Measurements from ENCODE around the gene BANF1. TPM values are rescaled to one million over a fixed set of nuclear protein-coding genes. Genes with fewer than 3 reads are reported as not detected.

BANF1 gene
- total and polyA plus RNA-seq, 2 of the 13 experiments (the other 11 are each of a cell fraction or from before 2014, with no cell fraction given) = 40.5 to 86.5 TPM

DNA sequence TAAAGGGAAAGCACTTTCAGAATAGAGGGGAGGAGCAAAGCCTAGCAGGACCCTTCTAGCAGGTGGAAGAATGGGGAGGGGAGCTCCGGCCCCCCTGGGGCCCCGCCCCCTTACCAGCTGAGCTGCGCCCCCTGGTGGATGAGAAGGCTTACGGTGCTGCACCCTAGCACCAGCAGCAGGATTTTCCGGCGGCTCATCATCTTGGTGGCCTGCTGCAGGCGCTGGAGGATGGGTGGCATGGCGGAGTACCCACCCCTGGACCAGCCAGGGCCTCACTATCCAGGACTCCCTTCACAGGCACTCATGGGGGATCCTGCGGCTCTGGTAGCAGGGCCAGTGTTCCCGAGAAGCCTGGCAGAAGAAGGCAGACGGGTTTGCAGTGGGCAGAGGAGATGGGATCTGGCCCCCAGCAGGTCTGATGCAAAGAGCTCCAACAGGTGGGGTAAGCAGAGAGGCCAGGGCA, 42.9 kb downstream of the BANF1 start (continued):
- TF ChIP-seq, protein P1, sequence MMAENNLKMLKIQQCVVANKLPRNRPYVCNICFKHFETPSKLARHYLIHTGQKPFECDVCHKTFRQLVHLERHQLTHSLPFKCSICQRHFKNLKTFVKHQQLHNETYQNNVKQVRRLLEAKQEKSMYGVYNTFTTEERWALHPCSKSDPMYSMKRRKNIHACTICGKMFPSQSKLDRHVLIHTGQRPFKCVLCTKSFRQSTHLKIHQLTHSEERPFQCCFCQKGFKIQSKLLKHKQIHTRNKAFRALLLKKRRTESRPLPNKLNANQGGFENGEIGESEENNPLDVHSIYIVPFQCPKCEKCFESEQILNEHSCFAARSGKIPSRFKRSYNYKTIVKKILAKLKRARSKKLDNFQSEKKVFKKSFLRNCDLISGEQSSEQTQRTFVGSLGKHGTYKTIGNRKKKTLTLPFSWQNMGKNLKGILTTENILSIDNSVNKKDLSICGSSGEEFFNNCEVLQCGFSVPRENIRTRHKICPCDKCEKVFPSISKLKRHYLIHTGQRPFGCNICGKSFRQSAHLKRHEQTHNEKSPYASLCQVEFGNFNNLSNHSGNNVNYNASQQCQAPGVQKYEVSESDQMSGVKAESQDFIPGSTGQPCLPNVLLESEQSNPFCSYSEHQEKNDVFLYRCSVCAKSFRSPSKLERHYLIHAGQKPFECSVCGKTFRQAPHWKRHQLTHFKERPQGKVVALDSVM (CRISPR knock-in tag; IDR thresholded peaks at IDR 0.05) = no peak
- TF ChIP-seq, protein P2, sequence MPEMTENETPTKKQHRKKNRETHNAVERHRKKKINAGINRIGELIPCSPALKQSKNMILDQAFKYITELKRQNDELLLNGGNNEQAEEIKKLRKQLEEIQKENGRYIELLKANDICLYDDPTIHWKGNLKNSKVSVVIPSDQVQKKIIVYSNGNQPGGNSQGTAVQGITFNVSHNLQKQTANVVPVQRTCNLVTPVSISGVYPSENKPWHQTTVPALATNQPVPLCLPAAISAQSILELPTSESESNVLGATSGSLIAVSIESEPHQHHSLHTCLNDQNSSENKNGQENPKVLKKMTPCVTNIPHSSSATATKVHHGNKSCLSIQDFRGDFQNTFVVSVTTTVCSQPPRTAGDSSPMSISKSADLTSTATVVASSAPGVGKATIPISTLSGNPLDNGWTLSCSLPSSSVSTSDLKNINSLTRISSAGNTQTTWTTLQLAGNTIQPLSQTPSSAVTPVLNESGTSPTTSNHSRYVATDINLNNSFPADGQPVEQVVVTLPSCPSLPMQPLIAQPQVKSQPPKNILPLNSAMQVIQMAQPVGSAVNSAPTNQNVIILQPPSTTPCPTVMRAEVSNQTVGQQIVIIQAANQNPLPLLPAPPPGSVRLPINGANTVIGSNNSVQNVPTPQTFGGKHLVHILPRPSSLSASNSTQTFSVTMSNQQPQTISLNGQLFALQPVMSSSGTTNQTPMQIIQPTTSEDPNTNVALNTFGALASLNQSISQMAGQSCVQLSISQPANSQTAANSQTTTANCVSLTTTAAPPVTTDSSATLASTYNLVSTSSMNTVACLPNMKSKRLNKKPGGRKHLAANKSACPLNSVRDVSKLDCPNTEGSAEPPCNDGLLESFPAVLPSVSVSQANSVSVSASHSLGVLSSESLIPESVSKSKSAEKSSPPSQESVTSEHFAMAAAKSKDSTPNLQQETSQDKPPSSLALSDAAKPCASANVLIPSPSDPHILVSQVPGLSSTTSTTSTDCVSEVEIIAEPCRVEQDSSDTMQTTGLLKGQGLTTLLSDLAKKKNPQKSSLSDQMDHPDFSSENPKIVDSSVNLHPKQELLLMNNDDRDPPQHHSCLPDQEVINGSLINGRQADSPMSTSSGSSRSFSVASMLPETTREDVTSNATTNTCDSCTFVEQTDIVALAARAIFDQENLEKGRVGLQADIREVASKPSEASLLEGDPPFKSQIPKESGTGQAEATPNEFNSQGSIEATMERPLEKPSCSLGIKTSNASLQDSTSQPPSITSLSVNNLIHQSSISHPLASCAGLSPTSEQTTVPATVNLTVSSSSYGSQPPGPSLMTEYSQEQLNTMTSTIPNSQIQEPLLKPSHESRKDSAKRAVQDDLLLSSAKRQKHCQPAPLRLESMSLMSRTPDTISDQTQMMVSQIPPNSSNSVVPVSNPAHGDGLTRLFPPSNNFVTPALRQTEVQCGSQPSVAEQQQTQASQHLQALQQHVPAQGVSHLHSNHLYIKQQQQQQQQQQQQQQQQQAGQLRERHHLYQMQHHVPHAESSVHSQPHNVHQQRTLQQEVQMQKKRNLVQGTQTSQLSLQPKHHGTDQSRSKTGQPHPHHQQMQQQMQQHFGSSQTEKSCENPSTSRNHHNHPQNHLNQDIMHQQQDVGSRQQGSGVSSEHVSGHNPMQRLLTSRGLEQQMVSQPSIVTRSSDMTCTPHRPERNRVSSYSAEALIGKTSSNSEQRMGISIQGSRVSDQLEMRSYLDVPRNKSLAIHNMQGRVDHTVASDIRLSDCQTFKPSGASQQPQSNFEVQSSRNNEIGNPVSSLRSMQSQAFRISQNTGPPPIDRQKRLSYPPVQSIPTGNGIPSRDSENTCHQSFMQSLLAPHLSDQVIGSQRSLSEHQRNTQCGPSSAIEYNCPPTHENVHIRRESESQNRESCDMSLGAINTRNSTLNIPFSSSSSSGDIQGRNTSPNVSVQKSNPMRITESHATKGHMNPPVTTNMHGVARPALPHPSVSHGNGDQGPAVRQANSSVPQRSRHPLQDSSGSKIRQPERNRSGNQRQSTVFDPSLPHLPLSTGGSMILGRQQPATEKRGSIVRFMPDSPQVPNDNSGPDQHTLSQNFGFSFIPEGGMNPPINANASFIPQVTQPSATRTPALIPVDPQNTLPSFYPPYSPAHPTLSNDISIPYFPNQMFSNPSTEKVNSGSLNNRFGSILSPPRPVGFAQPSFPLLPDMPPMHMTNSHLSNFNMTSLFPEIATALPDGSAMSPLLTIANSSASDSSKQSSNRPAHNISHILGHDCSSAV (CRISPR knock-in tag; IDR thresholded peaks at IDR 0.05; ENCODE audit: borderline replicate concordance) = no peak
- no peak for TF ChIP-seq ELF4 (CRISPR knock-in tag; IDR thresholded peaks at IDR 0.05; ENCODE audit: borderline replicate concordance)
- no peak for TF ChIP-seq NFE2L1 (CRISPR knock-in tag; IDR thresholded peaks at IDR 0.05; ENCODE audit: borderline replicate concordance)
- no peak for TF ChIP-seq NR2F2 (IDR thresholded peaks at IDR 0.05; ENCODE audit: borderline replicate concordance, low read depth)
- TF ChIP-seq SMYD3 (CRISPR knock-in tag; IDR thresholded peaks at IDR 0.05) = no peak
- TF ChIP-seq TAF15 (IDR thresholded peaks at IDR 0.05; ENCODE audit: low read depth, low read length, poor library complexity, severe bottlenecking) = no peak
- TF ChIP-seq, protein P3, sequence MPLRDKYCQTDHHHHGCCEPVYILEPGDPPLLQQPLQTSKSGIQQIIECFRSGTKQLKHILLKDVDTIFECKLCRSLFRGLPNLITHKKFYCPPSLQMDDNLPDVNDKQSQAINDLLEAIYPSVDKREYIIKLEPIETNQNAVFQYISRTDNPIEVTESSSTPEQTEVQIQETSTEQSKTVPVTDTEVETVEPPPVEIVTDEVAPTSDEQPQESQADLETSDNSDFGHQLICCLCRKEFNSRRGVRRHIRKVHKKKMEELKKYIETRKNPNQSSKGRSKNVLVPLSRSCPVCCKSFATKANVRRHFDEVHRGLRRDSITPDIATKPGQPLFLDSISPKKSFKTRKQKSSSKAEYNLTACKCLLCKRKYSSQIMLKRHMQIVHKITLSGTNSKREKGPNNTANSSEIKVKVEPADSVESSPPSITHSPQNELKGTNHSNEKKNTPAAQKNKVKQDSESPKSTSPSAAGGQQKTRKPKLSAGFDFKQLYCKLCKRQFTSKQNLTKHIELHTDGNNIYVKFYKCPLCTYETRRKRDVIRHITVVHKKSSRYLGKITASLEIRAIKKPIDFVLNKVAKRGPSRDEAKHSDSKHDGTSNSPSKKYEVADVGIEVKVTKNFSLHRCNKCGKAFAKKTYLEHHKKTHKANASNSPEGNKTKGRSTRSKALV (CRISPR knock-in tag; IDR thresholded peaks at IDR 0.05) = no peak
- no peak for TF ChIP-seq MED8 (CRISPR knock-in tag; IDR thresholded peaks at IDR 0.05; ENCODE audit: insufficient replicate concordance)
- TF ChIP-seq, protein P4, sequence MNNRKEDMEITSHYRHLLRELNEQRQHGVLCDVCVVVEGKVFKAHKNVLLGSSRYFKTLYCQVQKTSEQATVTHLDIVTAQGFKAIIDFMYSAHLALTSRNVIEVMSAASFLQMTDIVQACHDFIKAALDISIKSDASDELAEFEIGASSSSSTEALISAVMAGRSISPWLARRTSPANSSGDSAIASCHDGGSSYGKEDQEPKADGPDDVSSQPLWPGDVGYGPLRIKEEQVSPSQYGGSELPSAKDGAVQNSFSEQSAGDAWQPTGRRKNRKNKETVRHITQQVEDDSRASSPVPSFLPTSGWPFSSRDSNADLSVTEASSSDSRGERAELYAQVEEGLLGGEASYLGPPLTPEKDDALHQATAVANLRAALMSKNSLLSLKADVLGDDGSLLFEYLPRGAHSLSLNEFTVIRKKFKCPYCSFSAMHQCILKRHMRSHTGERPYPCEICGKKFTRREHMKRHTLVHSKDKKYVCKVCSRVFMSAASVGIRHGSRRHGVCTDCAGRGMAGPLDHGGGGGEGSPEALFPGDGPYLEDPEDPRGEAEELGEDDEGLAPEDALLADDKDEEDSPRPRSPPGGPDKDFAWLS (CRISPR knock-in tag; IDR thresholded peaks at IDR 0.05; ENCODE audit: borderline replicate concordance) = no peak
- TF ChIP-seq CBX1 (IDR thresholded peaks at IDR 0.05; ENCODE audit: low read depth) = no peak
- TF ChIP-seq ZEB1 (IDR thresholded peaks at IDR 0.05; ENCODE audit: insufficient replicate concordance, low read depth) = no peak
- TF ChIP-seq CBX2 (IDR thresholded peaks at IDR 0.05; ENCODE audit: low read depth, low read length) = no peak
- no peak for TF ChIP-seq CBX2 (CRISPR knock-in tag; IDR thresholded peaks at IDR 0.05; ENCODE audit: low read depth)
- no peak for TF ChIP-seq JUNB (CRISPR knock-in tag; IDR thresholded peaks at IDR 0.05; ENCODE audit: borderline replicate concordance)
- no peak for TF ChIP-seq ZNF235 (CRISPR knock-in tag; IDR thresholded peaks at IDR 0.05; ENCODE audit: borderline replicate concordance)

Measured in HepG2 (cell line).